ENCODE data around the gene IFT22.
A peak's percentile ranks its signal among the peaks of the same experiment; 100 is the strongest.
"Not testable (repeated sequence)": the region's sequence is repeated elsewhere in the genome, so short reads cannot be mapped to it uniquely, and the experiment has no call there.

IFT22 gene

GRCh38 chr7:101321491-101322401, at the start of gene IFT22:
Gene IFT22 (minus strand): TSS chr7:101321812. CDS start chr7:101321709, 103 bp downstream.
- DNase-seq (ENCODE audit: low spot score), result peak; percentile 94

- no peak for DNase-seq (ENCODE audit: low spot score)
Observed at GRCh38 chr7:101370836-101371235, 49.2 kb upstream of the IFT22 start.

GRCh38 chr7:101368422-101369165, 47.0 kb upstream of the IFT22 start:
- DNase-seq (ENCODE audit: low spot score), result no peak

- DNase-seq (ENCODE audit: low spot score), result no peak
Observed at GRCh38 chr7:101367676-101368075, 46.1 kb upstream of the IFT22 start.

GRCh38 chr7:101365956-101366355, 44.3 kb upstream of the IFT22 start:
- DNase-seq (ENCODE audit: low spot score), result no peak

GRCh38 chr7:101363734-101364374, 42.2 kb upstream of the IFT22 start:
- DNase-seq (ENCODE audit: low spot score), result peak; percentile 86

GRCh38 chr7:101363196-101363733, 41.7 kb upstream of the IFT22 start:
- DNase-seq (ENCODE audit: low spot score), result no peak

- DNase-seq (ENCODE audit: low spot score), result peak; percentile 82
Observed at GRCh38 chr7:101362334-101363195, 41.0 kb upstream of the IFT22 start, which contains the start of gene COL26A1. Gene COL26A1 (plus strand): TSS chr7:101362875. CDS start chr7:101363033, 158 bp downstream.

- DNase-seq (ENCODE audit: low spot score), result no peak
Observed at GRCh38 chr7:101357433-101357832, 35.8 kb upstream of the IFT22 start.

GRCh38 chr7:101352920-101353308, 31.3 kb upstream of the IFT22 start:
- DNase-seq (ENCODE audit: low spot score), result no peak

- not testable (repeated sequence) for DNase-seq (ENCODE audit: low spot score)
Observed at GRCh38 chr7:101349300-101349699, 27.7 kb upstream of the IFT22 start.

GRCh38 chr7:101348456-101349067, 26.9 kb upstream of the IFT22 start:
- not testable (repeated sequence) for DNase-seq (ENCODE audit: low spot score)

- no peak for DNase-seq (ENCODE audit: low spot score)
Observed at GRCh38 chr7:101347477-101347876, 25.9 kb upstream of the IFT22 start.

- no peak for DNase-seq (ENCODE audit: low spot score)
Observed at GRCh38 chr7:101342892-101343291, 21.3 kb upstream of the IFT22 start.

- DNase-seq (ENCODE audit: low spot score), result no peak
Observed at GRCh38 chr7:101340379-101340778, 18.8 kb upstream of the IFT22 start.

- no peak for DNase-seq (ENCODE audit: low spot score)
Observed at GRCh38 chr7:101333912-101334311, 12.3 kb upstream of the IFT22 start.

- no peak for DNase-seq (ENCODE audit: low spot score)
Observed at GRCh38 chr7:101332026-101332425, 10.4 kb upstream of the IFT22 start.

- DNase-seq (ENCODE audit: low spot score), result no peak
Observed at GRCh38 chr7:101330011-101330484, 8.4 kb upstream of the IFT22 start.

- no peak for DNase-seq (ENCODE audit: low spot score)
Observed at GRCh38 chr7:101328159-101328558, 6.5 kb upstream of the IFT22 start.

- no peak for DNase-seq (ENCODE audit: low spot score)
Observed at GRCh38 chr7:101319401-101319800, 2.2 kb downstream of the IFT22 start.

GRCh38 chr7:101315336-101315735, 6.3 kb downstream of the IFT22 start:
- no peak for DNase-seq (ENCODE audit: low spot score)

All from ecto neural progenitor cell (in vitro differentiated cells).